OCI-LY7 (cell line): ENCODE measurements around the gene NTRK3. TPM values are rescaled to one million over a fixed set of nuclear protein-coding genes. Genes with fewer than 3 reads are reported as not detected.

Experiments used
- BruUV-seq: library from RNA; stranded (reverse); fragments of 400-500 nt; replicated peaks from 2 replicates; lab custom pipeline; 2021; lab: Mats Ljungman, UMichigan
- CTCF ChIA-PET: fragments of 300-600 bp; sonication (Branson Sonifier 250); formaldehyde crosslinking; loops from one replicate; lab custom pipeline; 2022; ENCODE audit warnings: antibody characterized with exemption; ENCODE audit not compliant: unreplicated experiment; lab: Charles Lee
- POLR2A ChIA-PET: fragments of 300-600 bp; sonication (Branson Sonifier 250); formaldehyde crosslinking; loops from one replicate; lab custom pipeline; 2022; ENCODE audit warnings: antibody characterized with exemption; lab: Charles Lee
- DNase-seq: peaks from one replicate; pipeline ENCODE4 v3.0.0-alpha.2; 2015; ENCODE audit warnings: low spot score
- H2AFZ ChIP-seq: fragments of 200-600 bp; sonication (generic), shearing (Covaris generic); 2 replicates; pipeline ENCODE4 v1.6.1; 2014; ENCODE audit warnings: mild to moderate bottlenecking, antibody characterized with exemption, low read length, moderate library complexity
- H3K27ac ChIP-seq: fragments of 200-600 bp; sonication (generic); 2 replicates; pipeline ENCODE4 v1.5.1; 2014; ENCODE audit warnings: mixed run types, low read depth, mild to moderate bottlenecking, moderate library complexity, low read length, inconsistent platforms; ENCODE audit not compliant: poor library complexity, severe bottlenecking
- H3K36me3 ChIP-seq: fragments of 200-600 bp; sonication (generic); 2 replicates; pipeline ENCODE4 v1.6.1; 2014; ENCODE audit warnings: mild to moderate bottlenecking, antibody characterized with exemption, low read length, moderate library complexity, mixed read lengths; ENCODE audit not compliant: insufficient read depth
- H3K4me1 ChIP-seq: fragments of 200-600 bp; sonication (generic); 2 replicates; pipeline ENCODE4 v1.5.1; 2014; ENCODE audit warnings: mild to moderate bottlenecking, low read length; ENCODE audit not compliant: insufficient read depth, poor library complexity, severe bottlenecking
- H3K4me2 ChIP-seq: fragments of 200-600 bp; sonication (generic); 2 replicates; pipeline ENCODE4 v1.6.1; 2014; ENCODE audit warnings: mild to moderate bottlenecking, low read length
- H3K4me3 ChIP-seq: fragments of 200-600 bp; sonication (generic); 2 replicates; pipeline ENCODE4 v1.5.1; 2014; ENCODE audit warnings: mild to moderate bottlenecking, low read depth, low read length; ENCODE audit not compliant: poor library complexity, severe bottlenecking
- H3K79me2 ChIP-seq: fragments of 200-600 bp; sonication (generic); 2 replicates; pipeline ENCODE4 v1.6.1; 2016; ENCODE audit warnings: low read depth, mild to moderate bottlenecking, low read length, moderate library complexity, mixed read lengths; ENCODE audit not compliant: insufficient read depth
- H3K9me2 ChIP-seq: fragments of 200-600 bp; sonication (generic); 2 replicates; pipeline ENCODE4 v1.6.1; 2016; ENCODE audit warnings: mild to moderate bottlenecking, low read length, mixed read lengths; ENCODE audit not compliant: insufficient read depth
- H3K9me3 ChIP-seq: fragments of 200-600 bp; sonication (generic); 2 replicates; pipeline ENCODE4 v1.6.1; 2014; ENCODE audit warnings: mild to moderate bottlenecking, mixed run types, low read length, mixed read lengths
- H4K20me1 ChIP-seq: fragments of 200-600 bp; sonication (generic); 2 replicates; pipeline ENCODE4 v1.6.1; 2014; ENCODE audit warnings: mild to moderate bottlenecking, antibody characterized with exemption, low read length, moderate library complexity, mixed read lengths; ENCODE audit not compliant: insufficient read depth
- CTCF ChIP-seq: fragments of 200-600 bp; sonication (generic); conservative IDR thresholded peaks from 2 replicates; pipeline ENCODE4 v1.5.1; 2014; ENCODE audit warnings: mild to moderate bottlenecking, antibody characterized with exemption, low read length, moderate library complexity, mixed read lengths
- EZH2phosphoT487 ChIP-seq: fragments of 200-600 bp; sonication (generic); IDR thresholded peaks from 2 replicates; pipeline ENCODE4 v1.6.1; 2018; ENCODE audit warnings: low read depth, borderline replicate concordance, mild to moderate bottlenecking, mixed run types, antibody characterized with exemption, low read length, moderate library complexity, mixed read lengths
- intact Hi-C: fragments of 100-400 bp; cut with micrococcal nuclease; formaldehyde crosslinking; loops from one replicate; pipeline ENCODE4 v1.10.0; 2022; ENCODE audit not compliant: unreplicated experiment
- total RNA-seq, 2 experiments: library from RNA; depleted of rRNA in 1 of 2; stranded (reverse); fragments of >200 nt in 1 of 2; shearing (Covaris generic) in 1 of 2; gene quantifications; 2 replicates each; pipeline ENCODE4 v1.2.3, GENCODE V29; 2014 to 2022

The NTRK3 gene
- total RNA-seq, 2 experiments from 2014 or later, result 0.50 to 2.5 TPM

DNA sequence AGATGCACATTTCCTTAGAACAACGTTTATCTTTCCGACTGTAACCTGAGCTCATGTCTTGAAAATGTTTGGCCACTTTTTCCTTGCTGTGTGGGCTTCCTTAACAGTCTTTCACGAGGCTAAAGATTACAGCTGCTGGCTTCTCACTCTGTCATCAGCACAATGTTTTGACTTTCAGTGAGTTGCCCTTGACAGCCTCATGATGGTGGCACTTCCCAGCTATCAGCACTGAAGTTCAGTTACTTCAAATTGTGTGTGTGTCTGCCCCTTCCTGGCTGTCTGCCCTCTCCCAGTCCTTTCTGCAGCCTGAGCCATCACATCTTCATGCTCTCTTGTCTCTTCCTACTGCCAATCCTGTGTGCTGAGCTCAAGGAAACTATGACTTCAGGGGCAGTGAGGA lies 152.2 kb downstream of the NTRK3 start:
- no peaks in the 10 kb centered on the region for H3K9me3 ChIP-seq
- H2AFZ ChIP-seq, result no peak overlapping the region
- no peaks in the 10 kb centered on the region for H3K36me3 ChIP-seq
- H4K20me1 ChIP-seq, result no peaks in the 10 kb centered on the region
- no peak overlapping the region for H3K4me2 ChIP-seq
- no peaks in the 10 kb centered on the region for H3K9me2 ChIP-seq
- ChIA-PET POLR2A (no interaction called here), CTCF (no interaction called here)
- intact Hi-C loops, result no loop called here
- H3K27ac ChIP-seq, result no peak overlapping the region
- no peaks in the 10 kb centered on the region for H3K4me1 ChIP-seq
- BruUV-seq, result no TSS peak
- H3K4me3 ChIP-seq, result no peak overlapping the region
- no peaks in the 10 kb centered on the region for H3K79me2 ChIP-seq
- no peak for TF ChIP-seq EZH2phosphoT487
- TF ChIP-seq CTCF, result no peak
- no peak for DNase-seq

GRCh38 chr15:88100181-88100580 lies 156.4 kb downstream of the NTRK3 start:
- no peak for TF ChIP-seq EZH2phosphoT487
- TF ChIP-seq CTCF, result no peak
- CTCF ChIA-PET, result no interaction called here
- intact Hi-C loops, result no loop called here

DNA sequence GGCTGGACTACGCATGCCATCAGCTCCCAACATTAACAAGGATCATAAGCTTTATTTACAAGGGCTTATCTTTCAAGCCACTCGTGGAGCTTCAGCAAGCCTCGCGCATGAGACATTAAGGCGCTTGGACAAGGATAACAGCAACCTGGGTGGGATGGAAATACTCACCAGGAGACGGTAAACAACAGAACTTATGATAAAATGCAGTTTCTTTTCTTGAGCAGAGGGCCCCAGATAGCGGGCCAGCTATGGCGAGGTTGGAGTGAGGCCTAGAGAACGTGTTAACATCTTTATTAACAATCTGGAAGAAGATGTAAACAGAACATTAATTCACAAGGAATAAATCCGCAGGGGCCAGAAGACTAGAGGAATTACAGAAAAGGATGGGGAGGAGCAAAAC lies 158.2 kb downstream of the NTRK3 start:
- no peak overlapping the region for H2AFZ ChIP-seq
- H3K4me1 ChIP-seq, result no peaks in the 10 kb centered on the region
- H4K20me1 ChIP-seq, result no peaks in the 10 kb centered on the region
- CTCF ChIA-PET, result no interaction called here
- H3K79me2 ChIP-seq, result no peaks in the 10 kb centered on the region
- no peak for DNase-seq
- H3K9me2 ChIP-seq, result no peaks in the 10 kb centered on the region
- no peaks in the 10 kb centered on the region for H3K9me3 ChIP-seq
- no peaks in the 10 kb centered on the region for H3K36me3 ChIP-seq
- TF ChIP-seq EZH2phosphoT487 (no peak), CTCF (no peak)
- POLR2A ChIA-PET, result interaction anchor here (0.7 kb wide), 1 partner anchor 30 kb away, joined by 3 read pairs; no protein-coding TSS in a partner anchor
- no TSS peak for BruUV-seq
- H3K27ac ChIP-seq, result no peak overlapping the region
- no peak overlapping the region for H3K4me3 ChIP-seq
- H3K4me2 ChIP-seq, result no peak overlapping the region
- intact Hi-C loops, result no loop called here

More at GRCh38 chr15:88100181-88100580, 156.4 kb downstream of the NTRK3 start:
- Histone ChIP-seq H3K4me1 (no peaks in the 10 kb centered on the region), H3K9me3 (no peaks in the 10 kb centered on the region), H3K9me2 (no peaks in the 10 kb centered on the region), H3K36me3 (no peaks in the 10 kb centered on the region), H3K4me2 (no peak overlapping the region), H3K79me2 (no peaks in the 10 kb centered on the region), H2AFZ (no peak overlapping the region), H3K4me3 (no peak overlapping the region), H4K20me1 (no peaks in the 10 kb centered on the region), H3K27ac (no peak overlapping the region)
- DNase-seq, result no peak
- POLR2A ChIA-PET, result interaction anchor here (0.7 kb wide), 1 partner anchor 750 kb away, joined by 3 read pairs; no protein-coding TSS in a partner anchor
- BruUV-seq, result no TSS peak
